Peyer's patch (tissue), 4 donors: ENCODE results near the gene TAS1R3. TPM values are rescaled to one million over a fixed set of nuclear protein-coding genes. Genes with fewer than 3 reads are reported as not detected.

Experiments used
- DNase-seq, 3 donors: peaks; one replicate each; pipeline ENCODE4 v3.0.0-alpha.2; 2017 to 2019
- H3K27ac ChIP-seq, 4 donors: fragments of 200-600 bp; sonication (generic); one replicate each; pipeline ENCODE4 v1.5.1; 2016 to 2019
- H3K27me3 ChIP-seq, 2 donors: fragments of 200-600 bp; sonication (generic); one replicate each; pipeline ENCODE4 v1.5.1; 2019
- H3K36me3 ChIP-seq, 3 donors: fragments of 200-600 bp; sonication (generic); one replicate each; pipeline ENCODE4 v1.5.1; 2016 to 2019
- H3K4me1 ChIP-seq, 4 donors: fragments of 200-600 bp; sonication (generic); one replicate each; pipeline ENCODE4 v1.5.1; 2016 to 2019
- H3K4me3 ChIP-seq, 4 donors: fragments of 200-600 bp; sonication (generic); 1 replicate in 3 of 4; 2 replicates in 1 of 4; pipeline ENCODE4 v1.5.1; 2016 to 2019; ENCODE audit warnings: mild to moderate bottlenecking in 1 of 4
- H3K9me3 ChIP-seq, 4 donors: fragments of 200-600 bp; sonication (generic); one replicate each; pipeline ENCODE4 v1.5.1; 2016 to 2019; ENCODE audit warnings: mild to moderate bottlenecking in 1 of 4
- POLR2A ChIP-seq, 2 donors: fragments of 450-650 bp; IDR thresholded peaks; one replicate each; pipeline ENCODE4 v1.5.1; 2017; ENCODE audit warnings: antibody characterized with exemption in 2 of 2, mild to moderate bottlenecking in 2 of 2, moderate library complexity in 2 of 2
- total RNA-seq, 4 donors: library from RNA; depleted of rRNA; stranded (reverse); fragments of >200 nt; gene quantifications; one replicate each; pipeline ENCODE4 v1.1.0, GENCODE V29; 2016
- TF ChIP-seq, protein P1 (sequence below), 6 experiments: fragments of 450-650 bp in 4 of 6; fragments of 200-600 bp in 2 of 6; sonication (generic) in 1 of 6; IDR thresholded peaks; one replicate each; pipeline ENCODE4 v1.5.1; 2017 to 2019; ENCODE audit warnings: antibody characterized with exemption in 6 of 6, mild to moderate bottlenecking in 3 of 6, moderate library complexity in 1 of 6

The TAS1R3 gene
- total RNA-seq, 4 donors from 2014 or later = 2.1 to 5.8 (median 3.0) TPM

GRCh38 chr1:1307261-1307922 is 23.7 kb upstream of the TAS1R3 start:
- Histone ChIP-seq H3K9me3 (no peaks in the 10 kb centered on the region), H3K27me3 (no peaks in the 10 kb centered on the region), H3K4me3 (peak overlapping the region; percentile 77 to 96 (median 83)), H3K27ac (peak overlapping the region; percentile 89 to 94 (median 92)), H3K36me3 (peaks cover 0 to 23% (median 0%) of the 10 kb centered on the region in 3 donors), H3K4me1 (peaks cover 12 to 54% (median 38%) of the 10 kb centered on the region in 4 donors)
- peak in 1 of 3 donors; percentile 73 for DNase-seq
- TF ChIP-seq, protein P1, sequence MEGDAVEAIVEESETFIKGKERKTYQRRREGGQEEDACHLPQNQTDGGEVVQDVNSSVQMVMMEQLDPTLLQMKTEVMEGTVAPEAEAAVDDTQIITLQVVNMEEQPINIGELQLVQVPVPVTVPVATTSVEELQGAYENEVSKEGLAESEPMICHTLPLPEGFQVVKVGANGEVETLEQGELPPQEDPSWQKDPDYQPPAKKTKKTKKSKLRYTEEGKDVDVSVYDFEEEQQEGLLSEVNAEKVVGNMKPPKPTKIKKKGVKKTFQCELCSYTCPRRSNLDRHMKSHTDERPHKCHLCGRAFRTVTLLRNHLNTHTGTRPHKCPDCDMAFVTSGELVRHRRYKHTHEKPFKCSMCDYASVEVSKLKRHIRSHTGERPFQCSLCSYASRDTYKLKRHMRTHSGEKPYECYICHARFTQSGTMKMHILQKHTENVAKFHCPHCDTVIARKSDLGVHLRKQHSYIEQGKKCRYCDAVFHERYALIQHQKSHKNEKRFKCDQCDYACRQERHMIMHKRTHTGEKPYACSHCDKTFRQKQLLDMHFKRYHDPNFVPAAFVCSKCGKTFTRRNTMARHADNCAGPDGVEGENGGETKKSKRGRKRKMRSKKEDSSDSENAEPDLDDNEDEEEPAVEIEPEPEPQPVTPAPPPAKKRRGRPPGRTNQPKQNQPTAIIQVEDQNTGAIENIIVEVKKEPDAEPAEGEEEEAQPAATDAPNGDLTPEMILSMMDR (IDR thresholded peaks at IDR 0.05) = no peak
- TF ChIP-seq POLR2A (IDR thresholded peaks at IDR 0.05) = peak in 1 of 2 donors; percentile 48

DNA sequence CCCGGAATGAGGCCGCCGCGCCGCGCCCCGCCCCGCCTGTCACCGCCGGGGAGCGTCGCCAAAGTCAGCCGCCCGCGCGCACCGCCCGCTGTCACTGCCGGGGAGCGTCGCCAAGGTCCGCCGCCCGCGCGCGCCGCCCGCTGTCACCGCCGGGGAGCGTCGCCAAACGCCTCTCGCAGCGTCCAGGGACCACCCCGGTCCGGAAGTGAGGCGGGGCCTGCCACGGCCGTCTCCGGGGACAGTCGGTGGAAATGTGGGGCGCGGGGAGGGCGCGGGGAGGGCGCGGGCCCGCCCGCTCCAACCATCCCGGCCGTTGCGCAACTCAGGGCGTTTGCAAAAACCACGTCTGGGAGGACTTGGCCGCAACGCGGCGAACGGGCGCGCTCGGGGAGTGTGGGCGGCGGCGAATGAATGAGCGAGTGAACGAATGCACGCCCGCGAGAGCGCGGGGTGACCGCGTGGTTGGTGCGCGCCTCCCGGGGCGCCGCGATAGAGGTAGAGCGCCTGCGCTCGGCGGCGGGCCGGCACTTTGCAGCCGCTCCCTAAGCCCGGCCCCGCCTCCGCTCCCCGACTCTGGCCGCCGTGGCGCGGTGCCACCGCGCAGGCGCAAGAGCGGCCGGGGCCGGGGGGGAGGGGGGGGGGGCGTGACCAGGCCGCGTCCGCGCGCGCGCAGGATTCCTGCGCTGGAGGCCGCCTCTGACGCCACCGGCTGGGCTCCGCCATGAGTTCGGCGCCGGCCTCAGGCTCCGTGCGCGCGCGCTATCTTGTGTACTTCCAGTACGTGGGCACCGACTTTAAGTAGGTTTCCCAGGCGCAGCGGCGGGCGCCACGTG is 22.9 kb upstream of the TAS1R3 start, which contains the start of the genes ACAP3 and PUSL1:
TSS of gene ACAP3 (minus strand) at position 8 of the 833 bp plus-strand sequence. CDS start 115 bp downstream, outside the sequence.
TSS of gene PUSL1 (plus strand) at position 675 of the 833 bp plus-strand sequence. CDS start at position 722, 47 bp downstream.
- Histone ChIP-seq H3K4me1 (peaks cover 12 to 54% (median 38%) of the 10 kb centered on the region in 4 donors), H3K36me3 (peaks cover 0 to 31% (median 0%) of the 10 kb centered on the region in 3 donors), H3K9me3 (no peaks in the 10 kb centered on the region), H3K27ac (peak within 1 kb of the TSS; percentile 89 to 94 (median 92)), H3K4me3 (peak within 1 kb of the TSS; percentile 77 to 96 (median 83)), H3K27me3 (no peaks in the 10 kb centered on the region)
- peak; percentile 86 to 94 (median 92) for DNase-seq
- TF ChIP-seq, protein P1 (IDR thresholded peaks at IDR 0.05) = peak in 3 of 6 experiments; percentile 18 to 32 (median 25)
- peak in 1 of 2 donors; percentile 13 for TF ChIP-seq POLR2A (IDR thresholded peaks at IDR 0.05)

DNA sequence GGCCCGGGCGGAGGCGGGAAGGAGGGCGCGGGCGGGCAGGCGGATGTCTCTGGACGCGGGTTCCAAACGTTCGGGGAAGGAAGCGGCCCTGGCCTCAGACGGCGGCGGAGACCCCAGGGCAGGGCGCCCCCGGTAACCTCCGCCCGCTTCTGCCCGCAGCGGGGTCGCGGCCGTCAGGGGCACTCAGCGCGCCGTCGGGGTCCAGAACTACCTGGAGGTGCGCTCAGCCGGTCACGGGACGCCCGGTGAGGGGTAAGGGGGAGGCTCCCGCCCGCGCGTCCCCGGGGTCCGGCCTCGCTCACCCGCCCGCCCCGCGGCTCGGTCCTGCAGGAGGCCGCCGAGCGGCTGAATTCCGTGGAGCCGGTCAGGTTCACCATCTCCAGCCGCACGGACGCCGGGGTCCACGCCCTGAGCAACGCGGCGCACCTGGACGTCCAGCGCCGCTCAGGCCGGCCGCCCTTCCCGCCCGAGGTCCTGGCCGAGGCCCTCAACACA is 22.3 kb upstream of the TAS1R3 start:
- peak in 1 of 3 donors; percentile 68 for DNase-seq
- Histone ChIP-seq H3K27ac (peak overlapping the region; percentile 89 to 94 (median 92)), H3K4me1 (peaks cover 12 to 49% (median 38%) of the 10 kb centered on the region in 4 donors)

DNA sequence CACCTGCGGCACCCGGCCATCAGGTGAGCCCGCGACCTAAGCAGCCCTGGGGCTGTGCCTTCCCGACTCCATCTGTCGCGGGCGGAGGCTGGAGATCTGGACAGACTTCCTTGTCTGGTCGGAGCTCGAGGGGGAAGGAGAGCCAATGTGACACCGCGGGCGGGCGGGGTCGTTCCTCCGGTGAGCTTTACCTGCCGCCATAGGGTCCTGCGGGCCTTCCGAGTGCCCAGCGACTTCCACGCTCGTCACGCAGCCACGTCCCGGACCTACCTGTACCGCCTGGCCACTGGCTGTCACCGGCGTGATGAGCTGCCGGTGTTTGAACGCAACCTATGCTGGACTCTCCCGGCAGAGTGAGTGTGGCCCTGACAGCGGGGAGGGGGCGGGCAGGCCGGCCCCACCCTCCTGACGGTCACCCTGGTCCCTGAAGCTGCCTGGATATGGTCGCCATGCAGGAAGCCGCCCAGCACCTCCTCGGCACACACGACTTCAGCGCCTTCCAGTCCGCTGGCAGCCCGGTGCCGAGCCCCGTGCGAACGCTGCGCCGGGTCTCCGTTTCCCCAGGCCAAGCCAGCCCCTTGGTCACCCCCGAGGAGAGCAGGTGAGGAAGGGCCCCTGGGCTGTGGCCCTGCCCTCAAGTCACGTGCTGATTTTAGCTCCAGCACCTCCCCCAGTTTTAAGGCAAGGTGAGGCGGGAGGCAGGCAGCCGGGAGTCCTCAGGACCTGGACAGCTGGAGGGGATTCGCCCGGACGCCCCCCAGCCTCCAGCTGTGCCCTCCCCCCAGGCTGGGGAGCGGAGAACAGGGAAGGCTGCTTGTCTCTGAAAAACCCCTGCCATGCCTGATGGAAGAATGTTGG is 21.6 kb upstream of the TAS1R3 start:
- Histone ChIP-seq H3K36me3 (peaks cover 0 to 44% (median 0%) of the 10 kb centered on the region in 3 donors), H3K27ac (peak overlapping the region; percentile 89 to 94 (median 92)), H3K4me3 (peak overlapping the region; percentile 77 to 96 (median 83)), H3K4me1 (peaks cover 12 to 42% (median 35%) of the 10 kb centered on the region in 4 donors), H3K9me3 (no peaks in the 10 kb centered on the region), H3K27me3 (no peaks in the 10 kb centered on the region)
- TF ChIP-seq, protein P1 (IDR thresholded peaks at IDR 0.05) = no peak
- no peak for TF ChIP-seq POLR2A (IDR thresholded peaks at IDR 0.05)
- DNase-seq = peak in 2 of 3 donors; percentile 60 to 72

More for the DNA sequence above, 22.3 kb upstream of the TAS1R3 start:
- H3K4me3 ChIP-seq = peak overlapping the region; percentile 77 to 96 (median 83)
- H3K9me3 ChIP-seq = no peaks in the 10 kb centered on the region
- no peaks in the 10 kb centered on the region for H3K27me3 ChIP-seq
- H3K36me3 ChIP-seq = peaks cover 0 to 38% (median 0%) of the 10 kb centered on the region in 3 donors
- no peak for TF ChIP-seq POLR2A (IDR thresholded peaks at IDR 0.05)
- TF ChIP-seq, protein P1 (IDR thresholded peaks at IDR 0.05) = no peak
